Effector memory CD4-positive, alpha-beta T cell (primary cell): Measurements from ENCODE around the gene UNC5C.

Experiments
- DNase-seq, 3 donors: peaks; one replicate each; pipeline ENCODE4 v3.0.0-alpha.2; 2020
- H3K27ac ChIP-seq: 2 replicates; pipeline ENCODE4 v1.7.0; 2013; ENCODE audit warnings: mild to moderate bottlenecking, low read length, moderate library complexity; ENCODE audit not compliant: insufficient read depth, poor library complexity, severe bottlenecking
- H3K27me3 ChIP-seq: replicated peaks from 2 replicates; pipeline ENCODE4 v1.7.0; 2013; ENCODE audit warnings: mild to moderate bottlenecking, low read length; ENCODE audit not compliant: insufficient read depth, control insufficient read depth, poor library complexity, severe bottlenecking
- H3K36me3 ChIP-seq: 2 replicates; pipeline ENCODE4 v1.7.0; 2013; ENCODE audit warnings: mild to moderate bottlenecking, low read length, moderate library complexity; ENCODE audit not compliant: control insufficient read depth, insufficient read depth
- H3K4me1 ChIP-seq: 2 replicates; pipeline ENCODE4 v1.7.0; 2013; ENCODE audit warnings: low read length, mild to moderate bottlenecking; ENCODE audit not compliant: control insufficient read depth, insufficient read depth, poor library complexity, severe bottlenecking
- H3K4me3 ChIP-seq: 2 replicates; pipeline ENCODE4 v1.7.0; 2013; ENCODE audit warnings: low read length, low read depth, mild to moderate bottlenecking; ENCODE audit not compliant: insufficient read depth, poor library complexity, severe bottlenecking
- H3K9me3 ChIP-seq: 2 replicates; pipeline ENCODE4 v1.7.0; 2013; ENCODE audit warnings: mild to moderate bottlenecking, low read length, moderate library complexity; ENCODE audit not compliant: control insufficient read depth

Gene UNC5C

DNA sequence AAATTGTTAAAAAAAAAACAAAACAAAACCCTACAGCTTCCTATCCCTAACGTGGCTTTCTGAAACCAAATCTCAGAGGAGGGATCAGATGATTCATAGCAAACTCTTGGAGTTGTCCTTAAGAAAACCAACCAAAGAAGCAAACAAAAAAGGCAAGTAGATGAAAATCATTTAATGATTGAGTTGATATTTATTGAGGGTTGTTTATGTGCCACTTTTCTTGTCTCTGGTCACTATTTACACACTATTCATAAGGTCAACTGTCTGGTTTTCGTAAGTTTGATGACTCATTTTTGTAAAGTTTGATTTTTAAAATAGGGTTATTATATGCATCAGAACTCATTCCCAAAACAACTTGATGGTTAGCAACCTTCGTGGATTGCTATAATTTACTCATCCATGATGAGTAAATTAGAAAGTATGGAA lies 133.4 kb downstream of the UNC5C start:
- no peaks in the 10 kb centered on the region for H3K9me3 ChIP-seq

DNA sequence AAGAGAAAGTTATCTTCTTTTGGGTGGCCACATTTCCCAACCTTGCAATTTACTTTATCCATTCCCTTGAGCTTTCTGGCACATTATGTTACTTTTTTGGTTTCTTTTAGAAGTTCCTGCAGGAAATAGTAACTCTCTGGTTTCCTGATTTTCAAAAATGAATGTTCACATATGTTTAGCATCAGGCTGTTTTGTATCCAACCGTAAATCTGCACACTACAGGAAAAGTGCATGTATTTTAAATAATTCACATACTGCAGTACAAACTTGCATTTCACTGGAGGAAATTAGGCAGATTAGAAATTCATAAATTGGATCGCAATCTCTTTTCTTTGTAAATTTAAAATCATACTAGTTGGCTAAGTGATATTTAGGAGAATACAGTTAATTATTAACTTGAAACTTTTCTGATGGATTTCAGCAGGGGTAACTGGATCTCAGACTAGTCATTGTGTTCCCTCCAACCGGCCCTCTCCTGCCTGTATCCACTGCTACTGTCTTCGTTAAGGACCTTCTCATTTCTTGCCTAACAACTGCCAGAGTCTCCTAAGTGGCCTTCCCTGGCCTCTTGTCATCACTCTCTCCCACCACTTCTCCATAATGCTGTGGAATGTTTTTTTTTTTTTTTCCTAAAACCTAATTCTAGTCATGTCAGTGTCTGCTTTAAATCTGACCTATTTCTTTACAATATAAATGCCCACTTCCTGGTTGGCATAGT lies 137.2 kb downstream of the UNC5C start:
- H3K4me3 ChIP-seq = no peak overlapping the region
- no peaks in the 10 kb centered on the region for H3K9me3 ChIP-seq
- H3K36me3 ChIP-seq = no peaks in the 10 kb centered on the region
- no peak overlapping the region for H3K27ac ChIP-seq
- no peaks in the 10 kb centered on the region for H3K27me3 ChIP-seq
- H3K4me1 ChIP-seq = no peaks in the 10 kb centered on the region
- no peak for DNase-seq

More for the DNA sequence above, 133.4 kb downstream of the UNC5C start:
- Histone ChIP-seq H3K4me1 (no peaks in the 10 kb centered on the region), H3K27ac (no peak overlapping the region), H3K36me3 (no peaks in the 10 kb centered on the region), H3K27me3 (no peaks in the 10 kb centered on the region), H3K4me3 (no peak overlapping the region)
- DNase-seq = no peak

DNA sequence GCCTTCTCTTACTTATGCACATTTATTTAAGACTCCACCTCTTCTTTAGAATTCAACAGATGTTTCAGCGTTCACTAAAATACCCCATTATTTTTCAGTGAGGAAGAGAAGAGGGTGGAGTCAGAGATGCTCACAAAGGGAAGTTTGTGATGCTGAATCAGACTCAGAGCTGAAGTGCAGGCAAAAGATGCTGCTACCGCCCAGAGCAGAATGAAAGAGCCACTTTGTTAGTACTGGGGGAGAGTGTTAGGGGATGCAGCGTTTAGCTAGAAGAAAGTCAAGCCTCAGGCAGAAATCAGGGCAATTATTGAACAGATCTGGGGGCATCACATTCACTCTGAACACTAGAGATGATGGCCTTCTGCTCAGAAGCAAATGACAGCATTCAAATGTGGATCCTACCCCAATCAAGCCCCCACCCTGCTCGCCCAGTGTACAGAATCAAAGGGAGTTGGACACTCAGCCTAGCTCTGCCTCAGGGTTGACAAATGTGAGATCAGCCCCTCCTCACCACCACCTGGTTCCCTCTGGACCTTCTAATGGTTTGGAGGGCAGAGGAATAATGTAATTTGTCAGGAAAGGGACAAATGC lies 138.3 kb downstream of the UNC5C start:
- Histone ChIP-seq H3K27ac (no peak overlapping the region), H3K4me3 (no peak overlapping the region), H3K4me1 (no peaks in the 10 kb centered on the region), H3K27me3 (no peaks in the 10 kb centered on the region), H3K36me3 (no peaks in the 10 kb centered on the region), H3K9me3 (no peaks in the 10 kb centered on the region)
- DNase-seq = no peak

- no peaks in the 10 kb centered on the region for H3K9me3 ChIP-seq
- no peaks in the 10 kb centered on the region for H3K27me3 ChIP-seq
- DNase-seq = no peak
- no peak overlapping the region for H3K27ac ChIP-seq
- H3K4me3 ChIP-seq = no peak overlapping the region
- no peaks in the 10 kb centered on the region for H3K4me1 ChIP-seq
- H3K36me3 ChIP-seq = no peaks in the 10 kb centered on the region
Observed at GRCh38 chr4:95409750-95410149, 139.0 kb downstream of the UNC5C start.

DNA sequence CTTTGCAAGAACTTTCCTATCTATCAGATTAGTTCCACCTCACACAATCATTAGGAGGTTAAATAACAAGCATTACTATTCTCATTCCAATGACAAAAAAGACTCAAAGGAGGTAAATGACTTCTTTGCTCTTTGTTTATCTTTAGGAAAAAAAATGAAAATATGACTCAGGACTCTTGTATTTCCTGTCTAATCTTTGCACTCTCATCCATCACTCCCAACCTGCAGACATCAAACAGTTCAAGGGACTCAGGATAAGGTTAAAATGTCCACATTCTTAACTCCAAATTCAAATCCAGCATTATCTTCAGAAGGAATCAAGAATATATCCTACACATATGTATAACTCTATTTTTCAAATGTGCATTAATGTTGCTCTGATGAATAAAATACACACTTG lies 139.6 kb downstream of the UNC5C start:
- Histone ChIP-seq H3K27me3 (no peaks in the 10 kb centered on the region), H3K36me3 (no peaks in the 10 kb centered on the region), H3K9me3 (no peaks in the 10 kb centered on the region), H3K4me3 (no peak overlapping the region), H3K27ac (no peak overlapping the region), H3K4me1 (no peaks in the 10 kb centered on the region)
- DNase-seq = no peak

- Histone ChIP-seq H3K9me3 (no peaks in the 10 kb centered on the region), H3K27ac (no peak overlapping the region), H3K27me3 (no peaks in the 10 kb centered on the region), H3K4me3 (no peak overlapping the region), H3K36me3 (no peaks in the 10 kb centered on the region), H3K4me1 (no peaks in the 10 kb centered on the region)
- no peak for DNase-seq
Observed at GRCh38 chr4:95402299-95402698, 146.5 kb downstream of the UNC5C start.

- no peak for DNase-seq
- Histone ChIP-seq H3K36me3 (no peaks in the 10 kb centered on the region), H3K4me3 (no peak overlapping the region), H3K9me3 (no peaks in the 10 kb centered on the region), H3K27ac (no peak overlapping the region), H3K27me3 (no peaks in the 10 kb centered on the region), H3K4me1 (no peaks in the 10 kb centered on the region)
Observed at GRCh38 chr4:95398217-95398616, 150.6 kb downstream of the UNC5C start.

- DNase-seq = no peak
- no peaks in the 10 kb centered on the region for H3K36me3 ChIP-seq
- H3K27ac ChIP-seq = no peak overlapping the region
- no peak overlapping the region for H3K4me3 ChIP-seq
- no peaks in the 10 kb centered on the region for H3K27me3 ChIP-seq
- no peaks in the 10 kb centered on the region for H3K4me1 ChIP-seq
- H3K9me3 ChIP-seq = no peaks in the 10 kb centered on the region
Observed at GRCh38 chr4:95394752-95395306, 153.9 kb downstream of the UNC5C start.

DNA sequence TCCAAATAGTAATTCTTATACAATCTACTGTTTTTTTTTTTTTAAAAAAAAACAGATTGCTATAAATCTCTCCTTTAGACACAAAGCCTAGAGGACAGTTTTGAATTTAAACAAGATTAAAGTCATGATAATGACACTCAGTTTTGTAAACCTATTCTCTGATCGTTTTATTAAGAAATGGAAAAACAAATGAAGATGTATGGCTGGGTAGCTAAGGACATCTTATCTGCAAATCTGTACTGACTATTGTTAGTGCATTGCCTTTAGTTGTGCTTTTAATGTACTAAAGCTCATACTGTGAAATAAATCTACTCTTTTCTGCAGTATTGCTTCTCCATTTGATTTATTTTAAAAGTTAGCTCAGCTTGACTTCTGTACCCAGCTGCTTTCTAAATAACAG lies 155.0 kb downstream of the UNC5C start:
- no peaks in the 10 kb centered on the region for H3K36me3 ChIP-seq
- no peak overlapping the region for H3K4me3 ChIP-seq
- no peaks in the 10 kb centered on the region for H3K27me3 ChIP-seq
- no peak for DNase-seq
- H3K27ac ChIP-seq = no peak overlapping the region
- H3K4me1 ChIP-seq = no peaks in the 10 kb centered on the region
- no peaks in the 10 kb centered on the region for H3K9me3 ChIP-seq

GRCh38 chr4:95388911-95389310 lies 159.9 kb downstream of the UNC5C start:
- DNase-seq = no peak
- Histone ChIP-seq H3K36me3 (no peaks in the 10 kb centered on the region), H3K4me3 (no peak overlapping the region), H3K27ac (no peak overlapping the region), H3K9me3 (no peaks in the 10 kb centered on the region), H3K4me1 (no peaks in the 10 kb centered on the region), H3K27me3 (no peaks in the 10 kb centered on the region)
